SK-N-SH treated with all-trans-retinoic acid at 6 μM for 48 hours (cell line): ENCODE data around the gene RALB.

Experiments
- ATAC-seq: fragments of 200-7000 bp; cut with Tn5 transposase; 3 replicates; pipeline ENCODE4 v1.9.1; 2020; ENCODE audit warnings: mild to moderate bottlenecking, moderate library complexity
- ARNTL ChIP-seq: fragments of 450-650 bp; formaldehyde crosslinking; IDR thresholded peaks from 2 replicates; pipeline ENCODE4 v1.5.0; 2020; ENCODE audit warnings: low read depth, mild to moderate bottlenecking, moderate library complexity, borderline replicate concordance
- CSDC2 ChIP-seq: fragments of 250-450 bp; sonication (Bioruptor Pico); IDR thresholded peaks from 2 replicates; pipeline ENCODE4 v1.5.0; 2020; ENCODE audit warnings: mild to moderate bottlenecking, moderate library complexity
- ESRRG ChIP-seq: fragments of 250-450 bp; sonication (Bioruptor Pico); IDR thresholded peaks from 2 replicates; pipeline ENCODE4 v1.6.1; 2021; ENCODE audit warnings: mild to moderate bottlenecking
- GLIS3 ChIP-seq: fragments of 250-450 bp; sonication (Bioruptor Pico); IDR thresholded peaks from 2 replicates; pipeline ENCODE4 v1.5.0; 2020; ENCODE audit warnings: mild to moderate bottlenecking, moderate library complexity
- ISL1 ChIP-seq: fragments of 250-450 bp; sonication (Bioruptor Pico); IDR thresholded peaks from 2 replicates; pipeline ENCODE4 v2.1.2; 2022; ENCODE audit warnings: mild to moderate bottlenecking, moderate library complexity
- OSR1 ChIP-seq: fragments of 250-450 bp; sonication (Bioruptor Pico); IDR thresholded peaks from 2 replicates; pipeline ENCODE4 v1.8.0; 2022; ENCODE audit warnings: moderate library complexity, mild to moderate bottlenecking, inconsistent platforms
- PPARA ChIP-seq: fragments of 250-450 bp; sonication (Bioruptor Pico); IDR thresholded peaks from 2 replicates; pipeline ENCODE4 v1.5.0; 2020; ENCODE audit warnings: mild to moderate bottlenecking, borderline replicate concordance
- RARB ChIP-seq: fragments of 250-450 bp; sonication (Bioruptor Pico); IDR thresholded peaks from 2 replicates; pipeline ENCODE4 v1.8.0; 2021; ENCODE audit warnings: mild to moderate bottlenecking, moderate library complexity
- TCF4 ChIP-seq: fragments of 250-450 bp; sonication (Bioruptor Pico); IDR thresholded peaks from 2 replicates; pipeline ENCODE4 v1.8.0; 2021; ENCODE audit warnings: mild to moderate bottlenecking, moderate library complexity, borderline replicate concordance
- TOX ChIP-seq: fragments of 250-450 bp; sonication (Bioruptor Pico); IDR thresholded peaks from 2 replicates; pipeline ENCODE4 v1.8.0; 2021; ENCODE audit warnings: mild to moderate bottlenecking, moderate library complexity, borderline replicate concordance
- ZC3H10 ChIP-seq: fragments of 250-450 bp; sonication (Bioruptor Pico); IDR thresholded peaks from 2 replicates; pipeline ENCODE4 v1.5.1; 2021; ENCODE audit warnings: mild to moderate bottlenecking, moderate library complexity
- ZFP30 ChIP-seq: fragments of 450-650 bp; formaldehyde crosslinking; IDR thresholded peaks from 2 replicates; pipeline ENCODE4 v1.5.0; 2022; ENCODE audit warnings: mild to moderate bottlenecking, moderate library complexity
- ZNF565 ChIP-seq: fragments of 450-650 bp; formaldehyde crosslinking; conservative IDR thresholded peaks from 2 replicates; pipeline ENCODE4 v1.5.0; 2020; ENCODE audit warnings: low read depth, mild to moderate bottlenecking, moderate library complexity
- ZNF8 ChIP-seq: fragments of 450-650 bp; formaldehyde crosslinking; IDR thresholded peaks from 2 replicates; pipeline ENCODE4 v1.5.0; 2020; ENCODE audit warnings: mild to moderate bottlenecking, moderate library complexity
- TF ChIP-seq, protein P1 (sequence below): fragments of 250-450 bp; sonication (Bioruptor Pico); IDR thresholded peaks from 2 replicates; pipeline ENCODE4 v1.5.1; 2020; ENCODE audit warnings: low read depth, mild to moderate bottlenecking, moderate library complexity
- TF ChIP-seq, protein P2 (sequence below): fragments of 250-450 bp; sonication (Bioruptor Pico); IDR thresholded peaks from 2 replicates; pipeline ENCODE4 v1.5.1; 2021; ENCODE audit warnings: mild to moderate bottlenecking, moderate library complexity
- TF ChIP-seq, protein P3 (sequence below): fragments of 250-450 bp; sonication (Bioruptor Pico); IDR thresholded peaks from 2 replicates; pipeline ENCODE4 v1.5.0; 2020; ENCODE audit warnings: mild to moderate bottlenecking, moderate library complexity
- TF ChIP-seq, protein P4 (sequence below): fragments of 250-450 bp; sonication (Bioruptor Pico); IDR thresholded peaks from 2 replicates; pipeline ENCODE4 v1.8.0; 2020; ENCODE audit warnings: mild to moderate bottlenecking, moderate library complexity, borderline replicate concordance

The RALB gene

DNA sequence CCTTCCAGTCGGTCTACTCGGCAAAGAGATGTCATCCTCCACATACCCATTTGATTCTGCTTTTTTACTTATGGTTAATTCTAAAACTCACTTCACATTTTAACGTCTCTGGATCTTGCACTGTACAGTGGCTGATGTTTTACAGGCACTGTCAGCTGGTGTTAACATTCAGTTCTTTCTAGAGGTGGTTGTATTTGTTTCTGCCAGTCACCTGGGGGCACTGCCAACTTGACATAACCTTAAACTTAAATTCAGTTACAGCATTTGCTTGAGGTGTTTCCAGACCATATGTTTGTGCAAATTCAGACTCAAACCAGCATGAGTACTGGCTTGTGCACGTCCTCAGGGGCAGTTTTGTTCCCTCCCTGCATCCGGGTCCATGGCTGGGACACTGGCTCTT lies 24.1 kb upstream of the RALB start (continued):
- TF ChIP-seq, protein P1, sequence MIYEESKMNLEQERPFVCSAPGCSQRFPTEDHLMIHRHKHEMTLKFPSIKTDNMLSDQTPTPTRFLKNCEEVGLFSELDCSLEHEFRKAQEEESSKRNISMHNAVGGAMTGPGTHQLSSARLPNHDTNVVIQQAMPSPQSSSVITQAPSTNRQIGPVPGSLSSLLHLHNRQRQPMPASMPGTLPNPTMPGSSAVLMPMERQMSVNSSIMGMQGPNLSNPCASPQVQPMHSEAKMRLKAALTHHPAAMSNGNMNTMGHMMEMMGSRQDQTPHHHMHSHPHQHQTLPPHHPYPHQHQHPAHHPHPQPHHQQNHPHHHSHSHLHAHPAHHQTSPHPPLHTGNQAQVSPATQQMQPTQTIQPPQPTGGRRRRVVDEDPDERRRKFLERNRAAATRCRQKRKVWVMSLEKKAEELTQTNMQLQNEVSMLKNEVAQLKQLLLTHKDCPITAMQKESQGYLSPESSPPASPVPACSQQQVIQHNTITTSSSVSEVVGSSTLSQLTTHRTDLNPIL (CRISPR knock-in tag): no peak
- no peak for TF ChIP-seq ISL1 (CRISPR knock-in tag)
- TF ChIP-seq ZC3H10 (CRISPR knock-in tag): no peak

DNA sequence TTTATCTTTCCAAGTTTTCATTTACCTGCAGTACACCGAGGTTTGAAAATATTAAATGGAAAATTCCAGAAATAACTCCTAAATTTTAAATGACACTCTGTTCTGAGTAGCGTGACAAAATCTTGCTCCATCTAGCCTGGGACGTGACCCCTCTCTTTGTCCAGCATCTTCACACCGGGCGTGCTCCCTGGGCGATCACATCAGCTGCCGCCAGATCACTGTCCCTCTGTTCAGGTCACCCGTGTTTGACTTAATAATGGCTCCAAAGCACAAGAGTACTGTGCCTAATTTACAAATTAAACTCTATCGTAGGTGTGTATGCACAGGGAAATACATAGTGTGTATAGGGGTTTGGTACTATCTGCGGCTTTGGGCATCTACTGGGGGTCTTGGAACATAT lies 23.3 kb upstream of the RALB start:
- ATAC-seq: no peak

DNA sequence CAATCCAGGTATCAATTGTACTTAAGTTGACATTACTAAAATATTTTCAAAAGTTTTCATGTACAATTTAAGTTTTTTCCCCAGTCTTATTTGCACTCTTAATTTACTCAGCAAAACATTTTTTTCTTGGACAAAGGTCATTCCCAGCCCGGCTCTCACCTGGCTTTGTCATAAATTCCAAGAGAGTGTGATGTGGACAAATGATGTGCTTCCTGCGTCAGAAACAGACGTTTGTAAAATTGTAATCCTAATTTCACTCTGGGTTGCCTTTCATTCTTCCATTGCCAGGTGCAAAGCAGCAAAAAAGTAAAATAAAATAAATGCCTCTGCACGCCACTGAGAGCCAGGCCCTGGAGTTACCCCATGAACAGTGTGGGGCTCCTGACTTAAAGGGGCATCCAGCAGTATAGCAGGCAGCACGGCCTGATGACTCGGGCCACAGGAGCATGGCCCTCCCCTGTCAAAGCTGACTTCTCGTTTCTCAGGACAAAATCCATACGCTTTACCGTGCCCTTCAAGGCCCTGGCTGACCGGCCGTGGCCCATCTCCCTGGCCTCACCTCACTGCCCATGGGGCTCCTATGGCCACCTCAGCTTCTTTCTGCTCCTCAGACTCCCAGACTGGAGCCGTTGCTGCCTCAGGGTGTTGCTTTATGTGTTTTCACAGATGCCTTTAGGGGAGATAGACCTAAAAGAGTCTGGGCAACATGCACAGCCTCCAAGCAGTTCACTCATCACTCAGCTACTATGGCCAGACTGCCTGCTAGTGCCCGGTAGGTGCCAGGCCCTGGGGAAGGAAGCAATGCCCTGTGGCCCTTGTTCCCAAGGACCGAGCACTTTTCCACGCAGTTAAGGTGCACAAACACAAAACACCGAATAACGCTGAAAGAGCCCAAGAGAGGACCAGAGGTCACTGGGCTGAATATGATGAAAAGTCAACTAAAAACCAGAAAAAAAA lies 21.9 kb upstream of the RALB start:
- ATAC-seq: no peak; the same call in 2 of the 3 replicates
- no peak for TF ChIP-seq ARNTL (CRISPR knock-in tag)

More for the DNA sequence above, 23.3 kb upstream of the RALB start:
- TF ChIP-seq ISL1 (CRISPR knock-in tag): no peak
- no peak for TF ChIP-seq PPARA (CRISPR knock-in tag)
- TF ChIP-seq ARNTL (CRISPR knock-in tag): no peak
- no peak for TF ChIP-seq ZNF8
- no peak for TF ChIP-seq ZNF565 (CRISPR knock-in tag)
- no peak for TF ChIP-seq TOX (CRISPR knock-in tag)
- no peak for TF ChIP-seq ESRRG (CRISPR knock-in tag)
- TF ChIP-seq, protein P1 (CRISPR knock-in tag): no peak
- no peak for TF ChIP-seq TCF4
- TF ChIP-seq OSR1: no peak
- no peak for TF ChIP-seq ZC3H10 (CRISPR knock-in tag)
- TF ChIP-seq, protein P2, sequence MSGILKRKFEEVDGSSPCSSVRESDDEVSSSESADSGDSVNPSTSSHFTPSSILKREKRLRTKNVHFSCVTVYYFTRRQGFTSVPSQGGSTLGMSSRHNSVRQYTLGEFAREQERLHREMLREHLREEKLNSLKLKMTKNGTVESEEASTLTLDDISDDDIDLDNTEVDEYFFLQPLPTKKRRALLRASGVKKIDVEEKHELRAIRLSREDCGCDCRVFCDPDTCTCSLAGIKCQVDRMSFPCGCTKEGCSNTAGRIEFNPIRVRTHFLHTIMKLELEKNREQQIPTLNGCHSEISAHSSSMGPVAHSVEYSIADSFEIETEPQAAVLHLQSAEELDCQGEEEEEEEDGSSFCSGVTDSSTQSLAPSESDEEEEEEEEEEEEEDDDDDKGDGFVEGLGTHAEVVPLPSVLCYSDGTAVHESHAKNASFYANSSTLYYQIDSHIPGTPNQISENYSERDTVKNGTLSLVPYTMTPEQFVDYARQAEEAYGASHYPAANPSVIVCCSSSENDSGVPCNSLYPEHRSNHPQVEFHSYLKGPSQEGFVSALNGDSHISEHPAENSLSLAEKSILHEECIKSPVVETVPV (CRISPR knock-in tag): no peak
- TF ChIP-seq GLIS3 (CRISPR knock-in tag): no peak
- TF ChIP-seq, all 23 proteins: peak for 0

DNA sequence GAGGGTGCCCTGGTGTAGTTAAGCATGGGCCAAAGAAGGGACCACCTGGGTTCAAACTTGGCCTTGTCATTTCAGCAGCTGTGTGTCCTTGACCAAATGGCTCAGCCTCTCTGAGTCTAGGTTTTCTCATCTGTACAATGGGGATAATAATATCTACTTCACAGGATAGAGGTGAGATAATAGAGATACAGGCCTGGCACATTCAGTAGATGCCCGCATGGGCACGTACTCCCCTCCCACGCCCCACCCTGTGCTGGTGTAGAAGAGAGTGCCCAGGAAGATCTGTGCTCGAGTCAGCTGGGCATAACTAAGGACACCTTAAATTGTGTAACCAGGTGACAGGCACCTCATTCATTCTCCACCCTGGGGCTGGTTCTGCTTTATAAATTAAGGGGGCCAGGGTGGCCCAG lies 21.1 kb upstream of the RALB start:
- ATAC-seq: no peak
- TF ChIP-seq ZNF8 (no peak), RARB (CRISPR knock-in tag) (no peak), ISL1 (CRISPR knock-in tag) (no peak), TCF4 (no peak), ESRRG (CRISPR knock-in tag) (no peak), ARNTL (CRISPR knock-in tag) (no peak)
- TF ChIP-seq, protein P3, sequence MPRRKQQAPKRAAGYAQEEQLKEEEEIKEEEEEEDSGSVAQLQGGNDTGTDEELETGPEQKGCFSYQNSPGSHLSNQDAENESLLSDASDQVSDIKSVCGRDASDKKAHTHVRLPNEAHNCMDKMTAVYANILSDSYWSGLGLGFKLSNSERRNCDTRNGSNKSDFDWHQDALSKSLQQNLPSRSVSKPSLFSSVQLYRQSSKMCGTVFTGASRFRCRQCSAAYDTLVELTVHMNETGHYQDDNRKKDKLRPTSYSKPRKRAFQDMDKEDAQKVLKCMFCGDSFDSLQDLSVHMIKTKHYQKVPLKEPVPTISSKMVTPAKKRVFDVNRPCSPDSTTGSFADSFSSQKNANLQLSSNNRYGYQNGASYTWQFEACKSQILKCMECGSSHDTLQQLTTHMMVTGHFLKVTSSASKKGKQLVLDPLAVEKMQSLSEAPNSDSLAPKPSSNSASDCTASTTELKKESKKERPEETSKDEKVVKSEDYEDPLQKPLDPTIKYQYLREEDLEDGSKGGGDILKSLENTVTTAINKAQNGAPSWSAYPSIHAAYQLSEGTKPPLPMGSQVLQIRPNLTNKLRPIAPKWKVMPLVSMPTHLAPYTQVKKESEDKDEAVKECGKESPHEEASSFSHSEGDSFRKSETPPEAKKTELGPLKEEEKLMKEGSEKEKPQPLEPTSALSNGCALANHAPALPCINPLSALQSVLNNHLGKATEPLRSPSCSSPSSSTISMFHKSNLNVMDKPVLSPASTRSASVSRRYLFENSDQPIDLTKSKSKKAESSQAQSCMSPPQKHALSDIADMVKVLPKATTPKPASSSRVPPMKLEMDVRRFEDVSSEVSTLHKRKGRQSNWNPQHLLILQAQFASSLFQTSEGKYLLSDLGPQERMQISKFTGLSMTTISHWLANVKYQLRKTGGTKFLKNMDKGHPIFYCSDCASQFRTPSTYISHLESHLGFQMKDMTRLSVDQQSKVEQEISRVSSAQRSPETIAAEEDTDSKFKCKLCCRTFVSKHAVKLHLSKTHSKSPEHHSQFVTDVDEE (CRISPR knock-in tag): no peak

DNA sequence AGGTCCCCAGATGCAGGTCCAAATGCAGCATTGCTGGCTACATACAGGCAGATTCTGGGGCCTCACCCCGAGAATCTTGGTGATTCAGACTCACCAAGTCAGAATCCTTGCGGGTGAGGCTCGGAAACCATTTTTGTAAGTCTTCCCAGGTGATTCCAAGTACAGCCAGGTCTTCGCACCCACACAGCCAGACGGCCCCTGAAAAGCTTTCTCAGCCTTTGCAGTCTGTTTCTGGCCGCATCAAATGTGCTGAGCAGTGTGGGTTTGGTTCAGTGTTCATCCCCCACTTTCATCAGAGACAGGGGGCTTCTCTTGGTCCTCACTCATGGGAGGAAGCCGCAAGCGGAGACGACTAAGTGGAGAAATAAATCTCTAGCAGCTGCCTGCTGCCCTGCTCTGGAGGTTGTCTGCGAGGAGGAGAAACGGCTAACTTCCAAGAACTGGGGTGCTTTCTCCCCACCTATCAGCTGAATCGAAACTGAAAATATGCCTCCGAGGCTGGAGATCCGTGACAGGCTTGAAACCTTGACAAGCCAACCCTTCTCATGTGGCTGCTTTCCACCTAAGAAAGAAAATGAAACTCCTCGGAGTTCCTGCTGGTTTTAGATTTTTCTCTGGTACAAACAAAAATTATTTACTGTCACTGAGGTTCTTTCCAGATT lies 20.5 kb upstream of the RALB start:
- ATAC-seq: no peak
- no peak for TF ChIP-seq CSDC2 (CRISPR knock-in tag)
- TF ChIP-seq, protein P1 (CRISPR knock-in tag): no peak
- no peak for TF ChIP-seq RARB (CRISPR knock-in tag)
- TF ChIP-seq OSR1: no peak
- no peak for TF ChIP-seq PPARA (CRISPR knock-in tag)
- no peak for TF ChIP-seq TCF4
- TF ChIP-seq ZC3H10 (CRISPR knock-in tag): no peak
- TF ChIP-seq, protein P4, sequence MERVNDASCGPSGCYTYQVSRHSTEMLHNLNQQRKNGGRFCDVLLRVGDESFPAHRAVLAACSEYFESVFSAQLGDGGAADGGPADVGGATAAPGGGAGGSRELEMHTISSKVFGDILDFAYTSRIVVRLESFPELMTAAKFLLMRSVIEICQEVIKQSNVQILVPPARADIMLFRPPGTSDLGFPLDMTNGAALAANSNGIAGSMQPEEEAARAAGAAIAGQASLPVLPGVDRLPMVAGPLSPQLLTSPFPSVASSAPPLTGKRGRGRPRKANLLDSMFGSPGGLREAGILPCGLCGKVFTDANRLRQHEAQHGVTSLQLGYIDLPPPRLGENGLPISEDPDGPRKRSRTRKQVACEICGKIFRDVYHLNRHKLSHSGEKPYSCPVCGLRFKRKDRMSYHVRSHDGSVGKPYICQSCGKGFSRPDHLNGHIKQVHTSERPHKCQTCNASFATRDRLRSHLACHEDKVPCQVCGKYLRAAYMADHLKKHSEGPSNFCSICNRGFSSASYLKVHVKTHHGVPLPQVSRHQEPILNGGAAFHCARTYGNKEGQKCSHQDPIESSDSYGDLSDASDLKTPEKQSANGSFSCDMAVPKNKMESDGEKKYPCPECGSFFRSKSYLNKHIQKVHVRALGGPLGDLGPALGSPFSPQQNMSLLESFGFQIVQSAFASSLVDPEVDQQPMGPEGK (CRISPR knock-in tag): no peak
- TF ChIP-seq ZNF8: no peak
- TF ChIP-seq ZFP30 (CRISPR knock-in tag): no peak
